PFSK-1 (cell line): ENCODE data around the gene SERP2.

Experiments
- POLR2AphosphoS5 ChIP-seq: IDR thresholded peaks from 2 replicates; pipeline ENCODE4 v1.6.1; 2012; ENCODE audit warnings: low read depth, mild to moderate bottlenecking, control low read depth, low read length, moderate library complexity
- SIN3A ChIP-seq: IDR thresholded peaks from 2 replicates; pipeline ENCODE4 v1.6.1; 2012; ENCODE audit warnings: mild to moderate bottlenecking, low read length, moderate library complexity, borderline replicate concordance; ENCODE audit not compliant: insufficient read depth
- TF ChIP-seq, protein P1 (sequence below), 2 experiments: IDR thresholded peaks; 2 replicates each; pipeline versions ENCODE4 v1.6.1 to v1.8.0; 2011 to 2012; ENCODE audit warnings: low read depth in 2 of 2, low read length in 2 of 2, control low read depth in 1 of 2, inconsistent platforms in 1 of 2, mild to moderate bottlenecking in 1 of 2, moderate library complexity in 1 of 2; ENCODE audit not compliant: insufficient read depth in 1 of 2

DNA sequence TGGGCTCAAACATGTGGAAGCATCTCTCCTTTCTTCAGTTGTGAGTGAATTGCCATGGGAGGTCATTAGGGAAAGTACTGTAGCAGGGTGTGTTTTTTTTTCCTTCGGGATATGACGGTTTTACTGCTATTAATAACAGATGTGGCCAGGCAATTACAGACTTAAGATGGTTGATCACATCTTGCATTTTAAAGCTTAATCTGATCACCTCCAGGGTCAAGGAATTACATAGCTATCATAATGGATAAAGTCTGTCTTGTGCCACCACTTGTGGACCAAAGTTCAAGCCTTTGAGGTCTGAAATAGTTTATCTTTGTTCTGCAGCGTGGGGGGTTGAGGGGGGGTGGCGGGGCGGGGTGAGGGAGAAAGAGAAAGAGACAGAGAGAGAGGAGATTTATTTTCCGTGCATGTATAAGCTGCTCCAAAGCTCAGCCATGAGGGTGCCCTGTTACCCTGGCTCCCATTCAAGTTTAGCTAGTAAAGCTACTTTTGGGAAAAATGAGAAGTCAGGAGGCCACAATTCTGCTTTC is 5.5 kb upstream of the SERP2 start:
- TF ChIP-seq, protein P1, sequence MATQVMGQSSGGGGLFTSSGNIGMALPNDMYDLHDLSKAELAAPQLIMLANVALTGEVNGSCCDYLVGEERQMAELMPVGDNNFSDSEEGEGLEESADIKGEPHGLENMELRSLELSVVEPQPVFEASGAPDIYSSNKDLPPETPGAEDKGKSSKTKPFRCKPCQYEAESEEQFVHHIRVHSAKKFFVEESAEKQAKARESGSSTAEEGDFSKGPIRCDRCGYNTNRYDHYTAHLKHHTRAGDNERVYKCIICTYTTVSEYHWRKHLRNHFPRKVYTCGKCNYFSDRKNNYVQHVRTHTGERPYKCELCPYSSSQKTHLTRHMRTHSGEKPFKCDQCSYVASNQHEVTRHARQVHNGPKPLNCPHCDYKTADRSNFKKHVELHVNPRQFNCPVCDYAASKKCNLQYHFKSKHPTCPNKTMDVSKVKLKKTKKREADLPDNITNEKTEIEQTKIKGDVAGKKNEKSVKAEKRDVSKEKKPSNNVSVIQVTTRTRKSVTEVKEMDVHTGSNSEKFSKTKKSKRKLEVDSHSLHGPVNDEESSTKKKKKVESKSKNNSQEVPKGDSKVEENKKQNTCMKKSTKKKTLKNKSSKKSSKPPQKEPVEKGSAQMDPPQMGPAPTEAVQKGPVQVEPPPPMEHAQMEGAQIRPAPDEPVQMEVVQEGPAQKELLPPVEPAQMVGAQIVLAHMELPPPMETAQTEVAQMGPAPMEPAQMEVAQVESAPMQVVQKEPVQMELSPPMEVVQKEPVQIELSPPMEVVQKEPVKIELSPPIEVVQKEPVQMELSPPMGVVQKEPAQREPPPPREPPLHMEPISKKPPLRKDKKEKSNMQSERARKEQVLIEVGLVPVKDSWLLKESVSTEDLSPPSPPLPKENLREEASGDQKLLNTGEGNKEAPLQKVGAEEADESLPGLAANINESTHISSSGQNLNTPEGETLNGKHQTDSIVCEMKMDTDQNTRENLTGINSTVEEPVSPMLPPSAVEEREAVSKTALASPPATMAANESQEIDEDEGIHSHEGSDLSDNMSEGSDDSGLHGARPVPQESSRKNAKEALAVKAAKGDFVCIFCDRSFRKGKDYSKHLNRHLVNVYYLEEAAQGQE (IDR thresholded peaks at IDR 0.05; ENCODE audit: insufficient read depth in 1 of 2, low read depth in 2 of 2, low read length in 2 of 2): no peak
- TF ChIP-seq SIN3A (no peak), POLR2AphosphoS5 (no peak)
